Hematopoietic multipotent progenitor cell treated with erythropoietin and hydrocortisone succinate and interleukin-3 and kit ligand, for 6 days (in vitro differentiated cells): ENCODE measurements around the gene NRROS.
"Not testable (repeated sequence)": the region's sequence is repeated elsewhere in the genome, so short reads cannot be mapped to it uniquely, and the experiment has no call there.

Experiments
- DNase-seq: peaks from one replicate; pipeline ENCODE4 v3.0.0-alpha.2; 2015

NRROS gene

DNA sequence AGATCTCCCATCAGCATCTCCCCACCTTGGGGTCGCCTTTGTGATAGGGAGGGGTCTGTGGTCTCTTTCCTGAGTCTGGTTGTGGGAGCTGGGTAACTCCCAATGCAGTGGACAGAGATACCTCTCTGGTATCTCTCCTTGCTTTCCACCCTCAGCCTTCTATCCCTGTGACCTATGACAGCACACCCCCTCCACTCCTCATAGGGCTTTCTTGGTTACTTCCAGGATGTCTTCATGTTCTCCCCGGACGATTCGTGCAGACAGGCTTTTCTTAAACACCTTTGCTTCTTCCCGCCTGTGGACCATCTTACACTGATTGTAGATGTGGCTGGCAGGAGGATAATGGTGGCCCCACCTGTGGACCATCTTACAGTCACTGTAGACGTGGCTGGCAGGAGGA lies 14.2 kb upstream of the NRROS start:
- no peak for DNase-seq

- DNase-seq, result no peak
Observed at GRCh38 chr3:196627918-196628231, 11.6 kb upstream of the NRROS start.

DNA sequence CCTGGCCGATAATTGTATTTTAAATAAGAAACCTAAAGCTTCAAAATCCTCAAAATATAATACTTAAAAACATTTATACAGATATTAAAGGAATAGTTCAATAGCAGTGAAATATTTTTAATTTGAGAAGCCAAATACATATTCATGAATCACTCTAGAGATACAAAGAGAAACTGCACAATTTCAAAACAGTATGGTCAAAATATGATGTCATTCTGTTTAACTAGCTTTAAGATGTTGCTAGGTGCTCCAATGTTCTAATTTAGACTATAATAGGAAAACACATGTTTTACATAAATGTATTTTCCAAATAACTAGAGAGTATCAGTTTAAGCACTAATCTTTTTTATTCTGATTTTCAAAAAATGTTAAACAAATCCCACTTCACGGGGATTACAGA lies 10.3 kb upstream of the NRROS start:
- DNase-seq, result peak; percentile 52

GRCh38 chr3:196631682-196632045 lies 7.8 kb upstream of the NRROS start:
- peak; percentile 85 for DNase-seq

- peak; percentile 99 for DNase-seq
Observed at GRCh38 chr3:196632046-196632751, 7.3 kb upstream of the NRROS start.

GRCh38 chr3:196633555-196634151 lies 5.8 kb upstream of the NRROS start:
- peak; percentile 62 for DNase-seq

DNA sequence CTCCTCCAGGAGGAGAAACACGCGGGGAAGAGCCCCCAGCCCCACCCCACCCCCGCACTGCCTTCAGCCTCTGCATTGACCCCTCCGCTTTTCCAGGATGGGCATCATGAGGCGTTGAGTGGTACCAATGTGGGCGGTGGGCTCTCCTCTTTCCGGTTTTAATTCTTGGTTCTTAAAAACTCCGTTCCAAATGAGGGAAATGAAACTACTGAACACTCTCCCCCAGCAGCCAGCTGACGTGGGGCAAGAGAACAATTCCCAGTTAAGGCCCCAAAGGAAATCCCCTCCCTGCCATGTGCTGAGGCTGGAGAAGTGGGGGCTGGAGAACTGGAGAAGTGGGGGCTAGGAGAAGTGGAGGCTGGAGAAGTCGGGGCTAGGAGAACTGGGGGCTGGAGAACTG lies 5.3 kb upstream of the NRROS start:
- DNase-seq, result peak; percentile 55

- DNase-seq, result peak; percentile 68
Observed at GRCh38 chr3:196634829-196635228, 4.7 kb upstream of the NRROS start.

GRCh38 chr3:196636369-196637349 lies 2.8 kb upstream of the NRROS start:
- peak; percentile 46 for DNase-seq

- DNase-seq, result not testable (repeated sequence)
Observed at GRCh38 chr3:196637941-196638340, 1.6 kb upstream of the NRROS start.

GRCh38 chr3:196638861-196639482 lies 522 bp upstream of the NRROS start:
- peak; percentile 67 for DNase-seq

DNA sequence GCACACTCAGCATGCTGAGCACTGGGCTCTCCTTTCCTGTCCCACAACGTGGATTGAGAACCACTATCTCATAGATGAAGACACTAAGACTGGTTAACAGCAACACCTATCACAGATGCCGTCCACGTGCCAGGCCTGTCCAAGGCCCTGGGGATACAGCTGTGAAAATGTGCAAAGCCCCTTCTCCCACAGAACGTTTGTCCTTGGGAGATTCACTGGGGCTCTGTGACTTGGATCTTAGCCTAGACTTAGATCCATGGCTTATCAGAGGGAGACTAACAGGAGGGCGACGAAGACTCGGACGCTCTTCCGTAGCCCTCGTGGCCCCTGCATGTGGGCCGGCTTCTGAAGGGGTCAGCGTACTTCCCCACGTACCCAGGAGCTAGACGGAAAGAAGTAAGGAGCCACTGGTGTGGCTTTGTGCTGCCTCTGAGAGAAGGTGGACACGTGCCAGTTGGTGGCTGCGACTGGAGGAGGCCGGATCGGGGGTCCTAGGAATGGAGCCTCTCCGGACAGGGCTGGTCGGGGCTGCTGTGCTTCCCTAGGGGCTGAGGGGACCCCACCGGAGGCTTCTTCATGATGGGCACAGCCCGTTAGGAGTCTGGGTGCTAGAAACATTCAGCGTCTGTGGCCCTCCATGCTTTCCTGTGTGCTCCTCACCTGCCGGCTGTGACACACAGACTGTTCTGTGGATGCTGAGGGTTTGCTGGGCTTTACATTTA lies 964 bp downstream of the NRROS start:
- DNase-seq, result peak; percentile 75

DNA sequence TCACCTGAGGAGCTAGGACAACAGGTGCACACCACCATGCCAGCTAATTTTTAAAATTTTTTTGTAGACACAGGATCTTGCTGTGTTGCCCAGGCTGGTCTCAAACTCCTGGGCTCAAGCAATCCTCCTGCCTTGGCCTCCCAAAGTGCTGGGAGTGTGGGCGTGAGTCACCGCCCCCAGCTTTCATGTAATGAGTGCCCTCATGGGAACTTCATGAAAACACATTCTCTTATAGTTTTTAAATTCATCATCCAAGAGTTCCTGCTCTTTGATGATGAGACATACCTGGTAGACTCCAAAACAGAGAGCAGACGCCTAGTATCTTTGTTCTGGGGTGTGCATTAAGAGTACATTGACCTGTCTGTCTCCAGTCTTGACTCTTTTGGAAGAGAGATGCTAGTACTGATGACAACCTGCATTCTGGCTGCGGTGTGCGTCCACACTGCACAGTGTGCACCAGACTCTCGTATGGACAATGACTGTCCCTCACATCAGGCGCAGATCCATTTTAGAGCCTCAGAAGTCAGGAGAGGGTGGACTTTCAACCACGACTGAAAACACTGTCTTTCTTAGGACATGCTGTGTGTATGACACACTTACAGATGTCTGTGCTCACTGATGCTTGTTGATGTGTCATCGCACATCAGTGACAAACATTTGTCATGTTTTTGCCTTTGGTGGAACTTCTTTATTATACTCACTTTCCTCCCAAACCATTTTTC lies 2.0 kb downstream of the NRROS start:
- DNase-seq, result no peak

GRCh38 chr3:196642434-196642833 lies 2.9 kb downstream of the NRROS start:
- DNase-seq, result peak; percentile 84

DNA sequence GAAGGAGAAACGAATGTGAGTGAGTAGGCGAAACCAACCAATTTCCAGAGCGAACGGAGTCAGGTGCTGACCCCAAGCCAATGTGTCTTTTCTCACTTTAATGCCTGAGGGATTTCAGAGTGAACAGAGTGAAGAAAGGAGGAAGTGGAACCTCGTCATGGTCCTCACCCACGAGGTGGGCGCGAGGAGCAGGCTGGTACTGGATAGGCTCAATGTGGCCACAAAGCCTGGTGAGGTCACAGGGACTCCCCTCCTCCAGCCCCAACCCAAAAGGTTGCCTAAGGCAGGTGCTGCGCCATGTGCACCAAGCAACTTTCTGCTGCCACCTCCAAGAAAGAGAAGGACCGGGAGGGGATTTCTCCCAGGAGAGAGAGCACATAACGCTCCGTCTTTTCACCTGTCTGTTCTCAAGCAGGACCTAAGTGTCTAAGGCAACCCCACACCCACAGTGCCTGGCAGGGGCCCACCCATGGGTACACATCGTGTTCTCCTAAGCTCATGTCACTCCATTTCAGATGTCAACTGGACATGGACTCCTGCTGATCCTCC lies 3.8 kb downstream of the NRROS start:
- peak; percentile 81 for DNase-seq

GRCh38 chr3:196643761-196644160 lies 4.3 kb downstream of the NRROS start:
- DNase-seq, result no peak

DNA sequence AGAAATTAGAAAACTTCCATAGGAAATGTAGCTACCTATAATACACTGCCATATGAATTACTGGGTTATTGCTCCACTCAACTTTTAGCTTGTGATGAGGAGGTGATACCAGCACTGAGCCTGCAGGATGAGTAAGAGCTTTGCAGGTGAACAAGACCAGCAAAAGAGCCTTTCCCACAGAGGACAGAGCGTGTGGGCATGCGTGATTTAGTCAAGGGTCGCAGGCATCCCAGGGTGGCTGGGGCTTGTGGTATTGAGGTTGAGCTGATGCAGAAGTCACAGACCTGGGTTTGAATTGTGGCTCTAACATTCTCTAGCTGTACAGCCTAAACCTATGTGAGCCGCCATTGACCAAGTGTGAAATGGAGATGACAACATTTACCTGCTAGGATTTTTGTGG lies 5.6 kb downstream of the NRROS start:
- DNase-seq, result no peak

- peak; percentile 47 for DNase-seq
Observed at GRCh38 chr3:196645897-196646665, 6.6 kb downstream of the NRROS start.

DNA sequence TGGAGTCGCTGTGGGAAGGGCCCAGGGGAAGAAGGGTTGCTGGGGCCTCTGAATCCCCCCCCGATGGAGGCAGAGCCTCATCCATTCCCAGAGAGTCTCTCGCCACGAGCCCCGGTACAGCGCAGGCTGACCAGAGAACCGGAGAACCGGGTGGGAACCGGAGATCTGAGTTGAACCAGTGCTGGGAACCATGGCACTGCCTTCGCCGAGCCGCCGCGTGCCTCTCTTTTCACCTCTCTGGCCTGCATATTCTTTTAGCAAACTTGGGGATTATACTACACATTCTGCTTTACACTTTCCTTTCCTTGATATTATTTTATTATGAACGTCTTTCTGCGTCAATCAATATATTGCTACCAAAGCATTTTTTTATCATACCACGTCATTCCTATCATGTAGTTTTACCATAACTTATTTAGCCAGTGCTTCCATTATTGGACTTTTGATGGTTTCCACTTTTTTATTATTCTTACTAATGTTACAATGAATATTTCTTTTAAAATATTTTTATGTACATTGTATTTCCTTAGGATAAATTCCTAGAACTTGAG lies 7.2 kb downstream of the NRROS start:
- no peak for DNase-seq

DNA sequence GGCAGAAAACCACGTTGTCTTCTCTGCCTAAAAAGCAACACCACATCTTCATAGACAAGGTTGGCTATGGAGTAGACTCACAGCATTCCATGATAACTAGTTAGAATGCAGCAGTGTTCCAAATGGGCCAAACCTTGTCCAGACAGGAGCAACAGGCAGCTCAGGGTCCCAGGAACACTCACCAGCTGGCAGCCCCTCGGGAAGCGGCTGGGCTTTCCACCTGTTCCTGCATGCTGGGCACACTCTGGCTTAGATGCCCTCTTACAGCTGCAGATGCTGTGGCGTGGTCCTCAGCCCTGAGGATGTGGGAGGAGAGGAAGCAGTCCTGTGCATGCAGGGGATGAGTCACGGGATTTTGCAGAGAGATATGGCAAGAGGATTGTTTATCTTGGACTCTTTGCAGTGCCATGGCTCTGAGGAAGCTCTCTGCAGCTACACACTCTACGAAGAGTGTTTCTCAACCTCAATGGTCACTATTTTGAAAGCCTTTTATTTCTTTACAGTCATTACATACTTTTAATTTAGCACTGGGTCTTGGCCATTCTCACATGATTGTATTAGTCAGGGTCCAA lies 11.3 kb downstream of the NRROS start:
- DNase-seq, result peak; percentile 89
